Heart right ventricle (tissue), 16 donors: ENCODE results near the gene AURKAIP1. TPM values are rescaled to one million over a fixed set of nuclear protein-coding genes. Genes with fewer than 3 reads are reported as not detected.

Experiments
- ATAC-seq, 8 donors: fragments of 200-7000 bp; cut with Tn5 transposase; one replicate each; pipeline ENCODE4 v1.9.1; 2020; ENCODE audit warnings: mild to moderate bottlenecking in 8 of 8, moderate library complexity in 8 of 8, moderate number of reproducible peaks in 1 of 8
- DNase-seq, 2 donors: peaks; one replicate each; pipeline ENCODE4 v3.0.0-alpha.2; 2020
- H3K27ac ChIP-seq, 10 donors: fragments of 200-600 bp; sonication (generic) in 2 of 10; one replicate each; pipeline versions ENCODE4 v1.5.0 to v1.8.0; 2020 to 2022; ENCODE audit warnings: mild to moderate bottlenecking in 3 of 10
- H3K27me3 ChIP-seq, 7 donors: fragments of 200-600 bp; one replicate each; pipeline ENCODE4 v1.8.0; 2021 to 2022; ENCODE audit warnings: mild to moderate bottlenecking in 2 of 7
- H3K36me3 ChIP-seq, 9 donors: fragments of 200-600 bp; sonication (generic) in 1 of 9; one replicate each; pipeline versions ENCODE4 v1.5.0 to v1.8.0; 2020 to 2022; ENCODE audit warnings: mild to moderate bottlenecking in 2 of 9
- H3K4me1 ChIP-seq, 9 donors: fragments of 200-600 bp; sonication (generic) in 1 of 9; one replicate each; pipeline versions ENCODE4 v1.5.0 to v1.8.0; 2020 to 2022; ENCODE audit warnings: mild to moderate bottlenecking in 4 of 9
- H3K4me3 ChIP-seq, 10 donors: fragments of 200-600 bp; sonication (generic) in 2 of 10; one replicate each; pipeline versions ENCODE4 v1.5.0 to v1.8.0; 2020 to 2022; ENCODE audit warnings: mild to moderate bottlenecking in 7 of 10, moderate library complexity in 2 of 10
- H3K9me3 ChIP-seq, 11 donors: fragments of 200-600 bp in 10 of 11; sonication (generic) in 2 of 11; one replicate each; pipeline versions ENCODE4 v1.5.0 to v1.8.0; 2013 to 2022; ENCODE audit warnings: mild to moderate bottlenecking in 2 of 11, control low read depth in 1 of 11, moderate library complexity in 1 of 11
- CTCF ChIP-seq, 9 donors: fragments of 200-600 bp; sonication (generic) in 2 of 9; IDR thresholded peaks; one replicate each; pipeline versions ENCODE4 v1.5.0 to v1.8.0; 2021 to 2022; ENCODE audit warnings: antibody characterized with exemption in 9 of 9, mild to moderate bottlenecking in 5 of 9, moderate library complexity in 1 of 9
- WGBS, 2 donors: extraction: QIAGEN DNeasy Blood & Tissue Kit; methylation state at CpG; one replicate each; pipeline ENCODE4 v1.1.7; 2013; ENCODE audit warnings: inconsistent platforms in 1 of 2; 5-methylcytosine and 5-hydroxymethylcytosine counted together
- intact Hi-C, 10 donors: fragments of 100-400 bp; cut with DNase I; formaldehyde crosslinking; loops; one replicate each; pipeline versions ENCODE4 v1.11.1 to v1.14.2; 2022
- polyA plus RNA-seq, 2 donors: library from polyadenylated mRNA; stranded (reverse); fragments of 200-250 nt; gene quantifications; one replicate each; pipeline ENCODE4 v1.2.3, GENCODE V29; 2013
- total RNA-seq, 10 donors: library from RNA; stranded (reverse); fragmentation: NEBNext Ultra II Directional in 3 of 10; extraction: Animal tissue kit (Norgen Biotek cat#: 25700) in 3 of 10; gene quantifications; one replicate each; pipeline versions ENCODE4 v1.2.1 to v1.2.4, GENCODE V29; 2021 to 2023
- donor health status: Arrhythmogenic right ventricular cardiomyopathy.
- donor health status: ischemic (EF 13 %, LVEDD 7.1; RV severe dilation, severe dysfunction).
- donor health status: healthy with polysubstance abuse.
- donor health status: DM: no; HTN: yes; CAD: no.
- donor health status: DM: no; HTN: no; CAD: no.
- donor health status: ischemic (EF 25% LVEDD 6.9; RV normal size, moderate dysfunction).
- donor health status: ischemic (EF 25% LVEDD 5.7; RV mildly dilated, moderate dysfunction).
- donor health status: healthy.
- donor health status: DM: yes; HTN: yes; CAD: no.
- donor health status: Ischemic cardiomyopathy.
- donor health status: ischemic (EF 35%, LVEDD 5.7; RV mildly dilated, moderate dysfunction).
- donor health status: nonischemic (EF 11% LVEDD 7.7; RV severe dilation, severe dysfunction).
- donor health status: DM: yes; HTN: yes; CAD: no.
- donor health status: PGD.
- donor health status: ischemic (EF 29% LVEDD 5.4; RV normal size, mild dysfunction).
- donor health status: nonischemic (EF 23%, LVEDD 6.1; RV moderate dilation, normal function).

The AURKAIP1 gene
- total and polyA plus RNA-seq, 12 donors, result 176 to 528 (median 196) TPM

- Histone ChIP-seq H3K4me1 (peaks cover 13 to 69% (median 46%) of the 10 kb centered on the region in 9 donors), H3K36me3 (peaks cover 0 to 69% (median 47%) of the 10 kb centered on the region in 9 donors), H3K27me3 (no peaks in the 10 kb centered on the region), H3K27ac (no peak overlapping the region), H3K9me3 (no peaks in the 10 kb centered on the region), H3K4me3 (no peak overlapping the region)
- no peak for DNase-seq
- TF ChIP-seq CTCF (IDR thresholded peaks at IDR 0.05), result peak in 8 of 9 donors; percentile 7 to 54 (median 44)
- ATAC-seq, result no peak
- 72 to 75% methylated on average over 20 of the region's 20 CpGs for WGBS, 2 donors
- intact Hi-C loops, result loop anchor here in 2 of 10 donors (5.0 to 10.0 kb wide), 2 partner anchors 35 to 103 kb away; partner anchors contain the start of gene VWA1 (in 1 of the 2)
These were observed 27.3 kb upstream of the AURKAIP1 start for GRCh38 chr1:1402072-1402900.

GRCh38 chr1:1401457-1402010 lies 26.5 kb upstream of the AURKAIP1 start:
- 86 to 89% methylated on average over 7 of the region's 7 CpGs for WGBS, 2 donors
- intact Hi-C loops, result loop anchor here in 2 of 10 donors (5.0 to 10.0 kb wide), 2 partner anchors 36 to 103 kb away; partner anchors contain the start of gene VWA1 (in 1 of the 2)
- Histone ChIP-seq H3K36me3 (peaks cover 0 to 77% (median 54%) of the 10 kb centered on the region in 9 donors), H3K4me3 (no peak overlapping the region), H3K9me3 (no peaks in the 10 kb centered on the region), H3K27ac (no peak overlapping the region), H3K4me1 (peaks cover 13 to 75% (median 46%) of the 10 kb centered on the region in 9 donors), H3K27me3 (no peaks in the 10 kb centered on the region)
- ATAC-seq (no peak), DNase-seq (no peak)
- TF ChIP-seq CTCF (IDR thresholded peaks at IDR 0.05), result no peak

GRCh38 chr1:1400576-1401456 lies 25.8 kb upstream of the AURKAIP1 start:
- H3K4me3 ChIP-seq, result peak overlapping the region in 9 of 10 donors; percentile 80 to 100 (median 97)
- WGBS, 2 donors, result 82 to 85% methylated on average over 22 of the region's 22 CpGs
- peaks cover 13 to 71% (median 43%) of the 10 kb centered on the region in 9 donors for H3K4me1 ChIP-seq
- intact Hi-C loops, result loop anchor here in 2 of 10 donors (5.0 to 10.0 kb wide), 2 partner anchors 36 to 104 kb away; partner anchors contain the start of gene VWA1 (in 1 of the 2)
- H3K27ac ChIP-seq, result peak overlapping the region in 8 of 10 donors; percentile 90 to 98 (median 94)
- ATAC-seq (no peak), DNase-seq (no peak)
- peaks cover 0 to 78% (median 60%) of the 10 kb centered on the region in 9 donors for H3K36me3 ChIP-seq
- TF ChIP-seq CTCF (IDR thresholded peaks at IDR 0.05), result no peak
- no peaks in the 10 kb centered on the region for H3K9me3 ChIP-seq
- no peaks in the 10 kb centered on the region for H3K27me3 ChIP-seq
